Stimulated activated CD8-positive, alpha-beta memory T cell treated with anti-CD3 and anti-CD28 coated beads, Interleukin-15, amount 100 ng/mL, for 4 hours (primary cell): ENCODE measurements around the gene TPBGL.

Experiments
- DNase-seq, 2 donors: peaks; one replicate each; pipeline ENCODE4 v3.0.0-alpha.2; 2020; ENCODE audit warnings: low read depth in 2 of 2

Gene TPBGL, protein sequence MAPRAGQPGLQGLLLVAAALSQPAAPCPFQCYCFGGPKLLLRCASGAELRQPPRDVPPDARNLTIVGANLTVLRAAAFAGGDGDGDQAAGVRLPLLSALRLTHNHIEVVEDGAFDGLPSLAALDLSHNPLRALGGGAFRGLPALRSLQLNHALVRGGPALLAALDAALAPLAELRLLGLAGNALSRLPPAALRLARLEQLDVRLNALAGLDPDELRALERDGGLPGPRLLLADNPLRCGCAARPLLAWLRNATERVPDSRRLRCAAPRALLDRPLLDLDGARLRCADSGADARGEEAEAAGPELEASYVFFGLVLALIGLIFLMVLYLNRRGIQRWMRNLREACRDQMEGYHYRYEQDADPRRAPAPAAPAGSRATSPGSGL

DNA sequence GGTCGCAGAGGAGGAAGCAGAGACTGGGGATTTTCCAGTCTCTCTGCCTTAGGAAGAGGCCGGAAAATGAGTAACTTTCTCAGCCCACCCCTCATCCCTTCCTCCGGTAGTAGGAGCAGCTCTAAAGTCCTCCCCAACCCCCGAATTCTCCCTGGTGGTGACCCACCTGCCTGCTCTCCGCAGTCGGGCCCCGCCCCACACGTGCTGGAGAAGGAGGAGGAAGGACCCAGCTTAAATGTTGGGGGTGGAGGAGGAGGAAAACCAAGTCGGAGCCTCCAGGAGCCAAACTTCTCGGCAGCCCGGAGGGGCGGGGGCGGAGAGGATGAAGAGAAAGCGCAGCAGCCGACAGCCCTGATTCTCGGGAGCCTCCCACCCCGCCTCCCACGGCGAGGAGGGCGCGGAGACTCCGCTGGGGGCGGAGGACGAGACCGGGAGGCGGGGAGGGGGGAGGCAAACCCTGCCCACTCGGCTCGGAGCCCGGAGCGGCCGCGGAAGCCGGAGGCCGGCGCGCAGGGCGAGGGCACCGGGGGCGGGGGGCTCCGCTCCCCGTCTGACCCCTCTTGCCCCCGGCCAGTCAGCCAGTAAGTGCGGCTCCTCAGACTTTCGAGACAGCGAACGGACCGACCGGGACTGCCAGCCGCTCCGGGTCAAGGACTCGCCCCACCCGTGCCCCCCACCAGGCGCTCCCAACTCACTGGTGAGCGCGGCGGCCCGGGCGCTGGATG lies at the start of gene TPBGL:
TPBGL (plus strand) TSS at position 464 of the 725 bp plus-strand sequence. CDS start 276 bp downstream, outside the sequence.
- peak; percentile 24 to 27 for DNase-seq

DNA sequence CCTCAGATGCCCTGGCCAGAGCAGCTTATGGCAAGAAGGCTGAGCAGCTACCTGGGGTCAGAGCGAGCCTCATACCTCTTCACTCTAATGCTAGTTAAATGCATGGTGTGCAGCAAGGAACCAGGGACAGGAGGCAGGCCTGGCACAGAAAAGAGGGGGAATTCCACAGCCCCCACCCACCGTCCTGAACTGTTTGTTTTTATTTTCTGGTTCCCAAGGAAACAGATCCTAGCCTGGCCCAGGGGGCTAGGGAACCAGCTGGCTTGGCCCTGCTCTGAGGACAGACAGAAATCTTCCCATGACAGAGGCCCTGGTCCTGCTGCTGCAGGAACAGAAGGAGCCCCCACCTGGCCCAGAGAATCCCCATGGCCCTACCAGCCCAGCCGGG lies 49.2 kb upstream of the TPBGL start:
- DNase-seq, result no peak

DNA sequence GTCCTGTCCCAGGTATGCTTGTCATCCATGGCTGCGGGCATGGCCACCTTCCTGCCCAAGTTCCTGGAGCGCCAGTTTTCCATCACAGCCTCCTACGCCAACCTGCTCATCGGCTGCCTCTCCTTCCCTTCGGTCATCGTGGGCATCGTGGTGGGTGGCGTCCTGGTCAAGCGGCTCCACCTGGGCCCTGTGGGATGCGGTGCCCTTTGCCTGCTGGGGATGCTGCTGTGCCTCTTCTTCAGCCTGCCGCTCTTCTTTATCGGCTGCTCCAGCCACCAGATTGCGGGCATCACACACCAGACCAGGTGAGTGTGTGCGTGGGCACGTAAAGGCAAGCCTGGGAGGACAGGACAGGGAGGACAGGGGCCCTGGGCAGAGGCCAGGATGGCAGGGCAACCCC lies 47.3 kb upstream of the TPBGL start:
- no peak for DNase-seq

DNA sequence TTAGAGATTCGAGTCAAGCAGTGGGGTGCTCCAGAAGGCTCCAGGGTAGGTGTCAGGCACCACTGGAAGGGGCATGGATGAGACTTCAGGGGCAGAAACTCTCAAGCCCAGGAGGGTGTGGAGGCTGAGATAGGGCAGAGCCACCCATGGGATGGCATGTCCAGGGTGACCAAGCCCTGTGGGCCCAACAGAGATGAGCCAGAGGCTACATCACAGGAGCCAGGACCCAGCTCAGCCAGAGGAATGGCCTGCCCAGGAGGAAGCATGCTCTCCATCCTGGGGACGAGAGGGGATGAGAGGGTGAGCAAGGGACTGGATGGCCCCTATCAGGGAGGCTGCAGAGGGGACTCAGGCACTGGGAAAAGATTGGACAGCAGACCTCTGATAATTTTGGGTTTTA lies 46.9 kb upstream of the TPBGL start:
- DNase-seq, result no peak

DNA sequence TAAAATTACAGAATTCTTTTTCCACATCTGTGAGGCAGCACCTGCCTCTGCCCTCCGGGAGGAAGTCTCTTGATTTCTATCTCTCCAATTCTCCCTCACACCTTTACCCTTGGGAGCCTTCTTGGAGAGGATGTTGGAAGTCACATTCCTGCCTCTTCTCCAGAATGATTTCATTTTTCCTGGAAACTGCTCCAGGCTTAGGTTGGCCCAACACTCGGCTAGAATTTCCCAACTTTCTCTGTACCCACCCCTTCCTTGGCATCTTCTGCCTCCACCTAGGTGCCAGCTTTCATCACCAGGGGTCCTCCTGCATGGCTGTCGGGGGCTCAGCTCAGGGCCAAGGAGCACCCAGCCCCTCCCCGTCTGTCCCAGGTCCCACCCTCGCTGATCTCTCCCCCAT lies 46.4 kb upstream of the TPBGL start:
- DNase-seq, result no peak

DNA sequence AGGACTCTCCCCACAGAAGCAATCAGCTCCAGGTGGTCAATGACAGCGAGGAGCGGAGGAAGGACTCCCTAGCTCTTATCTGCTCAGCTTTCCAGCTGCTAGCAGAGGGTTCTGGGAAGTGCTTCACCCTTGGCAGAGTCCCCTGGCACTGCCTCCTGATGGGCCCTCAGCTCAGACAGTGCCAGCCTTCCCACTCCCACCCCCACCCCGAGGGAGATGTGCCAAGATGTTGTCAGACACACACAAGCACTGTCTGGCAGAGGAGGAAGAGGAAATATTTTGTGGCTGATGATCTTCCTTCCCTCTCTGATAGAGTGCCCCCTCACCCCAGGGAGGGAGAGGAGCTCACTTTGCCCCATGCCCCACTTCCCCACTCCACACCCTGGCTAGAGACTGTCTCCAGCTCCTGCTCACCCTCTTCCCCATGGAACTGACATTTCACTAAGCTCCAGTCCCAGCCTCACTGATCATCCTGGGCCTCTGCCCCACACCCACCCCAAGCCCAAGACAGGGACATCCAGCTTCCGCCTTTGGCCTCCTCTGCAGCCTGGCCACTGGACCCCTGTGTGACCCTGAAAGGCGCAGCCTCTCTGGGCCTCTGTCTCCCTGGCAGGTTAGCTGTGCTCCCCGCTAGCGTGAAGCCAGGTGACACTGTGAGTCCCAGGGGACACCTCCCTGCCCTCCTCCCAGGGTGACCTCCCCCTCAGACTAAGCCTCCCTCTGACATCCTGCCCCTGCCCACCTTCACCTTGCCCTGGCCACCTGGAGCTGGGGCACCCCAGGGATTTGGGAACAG lies 45.2 kb upstream of the TPBGL start:
- DNase-seq, result no peak

DNA sequence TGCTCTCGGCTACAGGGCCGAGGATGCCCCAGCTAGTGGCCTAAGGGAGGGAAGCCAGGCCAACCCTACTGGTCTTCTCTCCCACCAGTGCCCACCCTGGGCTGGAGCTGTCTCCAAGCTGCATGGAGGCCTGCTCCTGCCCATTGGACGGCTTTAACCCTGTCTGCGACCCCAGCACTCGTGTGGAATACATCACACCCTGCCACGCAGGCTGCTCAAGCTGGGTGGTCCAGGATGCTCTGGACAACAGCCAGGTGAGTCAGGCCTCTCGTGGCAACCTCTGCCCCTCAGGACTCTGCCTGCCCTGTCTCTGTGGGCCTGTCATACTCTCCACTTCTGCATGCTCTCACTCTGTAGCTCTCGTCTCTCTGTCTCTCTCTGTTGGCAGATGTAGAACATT lies 44.1 kb upstream of the TPBGL start:
- no peak for DNase-seq

DNA sequence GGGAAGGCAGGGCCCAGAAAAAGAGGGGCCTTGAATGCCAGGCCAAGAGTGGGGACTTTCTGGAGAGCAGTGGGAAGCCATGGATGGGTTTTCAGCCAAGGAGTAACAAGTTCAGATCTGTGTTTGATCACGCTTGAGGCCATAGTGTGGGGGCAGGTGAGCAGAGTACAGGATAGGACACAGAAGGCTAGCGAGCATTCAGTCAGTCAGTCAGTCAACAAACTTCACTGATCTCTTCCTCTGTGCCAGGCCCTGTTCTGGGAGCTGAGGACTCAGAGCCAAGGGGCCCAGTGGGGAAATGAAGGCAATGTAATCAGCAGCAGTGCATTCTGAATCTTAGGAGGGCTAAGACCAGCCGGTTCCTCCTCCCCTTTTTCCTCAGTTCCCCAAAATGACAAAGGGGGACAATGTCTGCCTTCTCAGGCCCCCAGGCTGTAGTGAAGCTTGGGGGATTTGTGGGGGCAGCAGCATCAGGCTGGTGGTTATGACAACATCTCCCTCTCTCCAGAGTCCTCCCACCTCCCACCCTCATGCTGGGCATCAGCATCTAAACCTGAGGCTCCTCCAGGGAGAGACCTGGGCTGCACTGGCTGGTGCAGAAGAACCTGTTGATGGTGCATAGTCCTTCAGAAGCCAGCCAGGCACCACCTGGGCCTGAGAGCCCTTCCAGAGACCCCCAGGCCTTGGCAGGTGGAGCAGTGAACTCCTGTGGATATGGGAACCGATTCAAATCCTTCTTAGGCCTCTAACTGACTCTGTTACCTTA lies 42.9 kb upstream of the TPBGL start:
- DNase-seq, result no peak

DNA sequence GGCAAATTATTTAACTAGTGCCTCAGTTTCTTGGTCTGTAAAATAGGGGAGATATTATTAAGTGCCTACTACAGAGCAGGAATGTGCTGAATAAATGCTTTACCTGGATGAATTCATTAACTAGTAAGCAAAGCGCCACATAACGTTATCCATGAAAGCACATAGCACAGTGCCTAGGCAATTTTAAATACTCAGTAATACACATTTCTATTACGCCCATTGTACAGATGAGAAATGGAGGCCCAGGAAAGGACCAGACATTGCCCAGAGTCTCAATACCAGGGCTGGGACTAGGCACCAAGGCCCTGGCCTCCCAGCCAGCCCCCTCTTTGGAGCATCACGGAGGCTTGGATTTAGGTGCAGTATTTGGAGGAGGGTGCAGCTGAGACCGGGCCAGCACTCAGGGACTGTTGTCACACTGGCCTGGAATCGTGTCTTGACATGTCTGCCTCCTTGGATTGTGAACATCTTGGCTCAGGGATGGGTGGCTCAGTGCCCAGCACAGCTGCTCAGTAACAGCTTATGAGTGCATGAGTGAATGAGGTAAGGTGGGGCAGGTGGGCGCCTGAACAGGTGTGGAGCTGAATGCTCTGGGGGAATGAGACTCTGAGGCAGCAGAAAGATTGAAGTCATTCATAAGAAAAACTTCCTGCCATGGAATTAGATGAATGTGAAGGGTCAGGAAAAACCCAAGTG lies 42.1 kb upstream of the TPBGL start:
- no peak for DNase-seq

DNA sequence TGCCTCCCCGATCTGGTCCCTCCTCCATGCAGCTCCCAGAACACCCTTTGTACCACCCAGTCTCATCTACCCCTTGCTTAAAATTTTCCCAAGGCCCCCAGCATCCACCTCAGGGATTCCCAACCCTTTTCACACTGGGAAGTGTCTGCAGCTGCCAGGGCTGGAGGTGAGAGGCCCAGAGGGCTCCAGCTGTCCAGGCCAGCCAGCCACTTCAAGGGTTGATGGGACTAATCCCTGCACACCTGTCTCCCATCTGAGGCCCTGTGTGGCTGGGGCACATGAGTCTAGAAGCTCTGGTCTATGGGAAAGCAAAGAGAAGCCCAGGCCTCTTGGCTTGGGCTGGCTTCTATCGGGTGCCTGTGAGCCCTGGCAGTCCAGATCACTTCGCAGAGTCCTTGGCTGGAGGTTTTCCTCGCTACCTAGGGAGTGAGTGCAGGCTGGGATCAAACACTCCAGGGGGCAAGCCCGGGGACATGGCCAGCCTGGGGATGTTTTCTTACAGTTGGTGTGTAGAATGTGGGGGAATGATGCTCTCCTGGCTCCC lies 41.1 kb upstream of the TPBGL start:
- DNase-seq, result no peak

DNA sequence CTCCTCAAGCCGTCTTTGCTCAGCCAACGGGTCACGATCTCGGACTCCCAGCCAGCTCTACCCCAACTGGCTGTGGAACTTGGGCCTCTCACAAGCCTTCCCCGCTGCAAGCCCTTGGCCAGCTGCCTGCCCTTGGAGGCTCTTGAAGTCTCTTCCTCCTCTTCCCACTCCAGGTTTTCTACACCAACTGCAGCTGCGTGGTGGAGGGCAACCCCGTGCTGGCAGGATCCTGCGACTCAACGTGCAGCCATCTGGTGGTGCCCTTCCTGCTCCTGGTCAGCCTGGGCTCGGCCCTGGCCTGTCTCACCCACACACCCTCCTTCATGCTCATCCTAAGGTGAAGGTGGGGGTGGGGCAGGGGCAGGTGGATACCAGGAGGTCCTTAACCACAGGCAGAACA lies 40.5 kb upstream of the TPBGL start:
- no peak for DNase-seq

DNA sequence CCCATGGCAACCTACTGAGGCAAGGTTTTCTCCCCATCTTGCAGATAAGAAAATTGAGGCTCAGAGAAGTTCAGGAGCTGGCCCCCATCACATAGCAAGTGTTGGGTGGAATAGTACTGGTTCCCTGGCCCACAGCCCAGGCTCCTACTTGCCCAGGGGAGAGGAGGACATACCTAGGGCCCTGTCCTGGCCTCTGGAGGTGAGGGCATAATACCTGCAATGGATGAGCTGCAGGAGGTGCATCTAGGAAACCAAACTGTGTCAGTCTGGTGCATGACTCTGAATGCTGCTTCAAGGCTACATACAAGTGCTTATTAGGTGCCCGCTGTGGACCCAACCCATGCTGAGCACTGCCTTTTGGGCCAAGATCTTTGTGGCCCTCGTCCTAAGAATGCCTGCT lies 40.0 kb upstream of the TPBGL start:
- DNase-seq, result no peak

DNA sequence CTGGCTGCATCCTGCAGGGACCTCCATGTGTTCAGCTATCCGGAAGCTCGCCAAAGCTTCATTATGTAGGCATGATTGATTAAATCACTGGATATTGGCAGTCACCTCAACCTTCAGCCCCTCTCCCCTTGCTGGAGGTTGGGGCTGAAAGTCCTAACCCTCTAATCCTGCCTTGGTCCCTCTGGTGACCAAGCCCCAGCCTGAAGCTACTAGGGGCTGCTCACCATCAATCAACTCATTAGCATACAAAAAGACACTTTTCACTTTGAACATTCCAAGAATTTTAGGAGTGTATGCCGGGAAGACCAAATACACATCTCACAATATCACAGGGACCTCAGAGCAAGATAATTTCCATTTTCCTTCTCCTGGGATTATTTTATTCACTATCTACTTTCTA lies 38.8 kb upstream of the TPBGL start:
- no peak for DNase-seq

DNA sequence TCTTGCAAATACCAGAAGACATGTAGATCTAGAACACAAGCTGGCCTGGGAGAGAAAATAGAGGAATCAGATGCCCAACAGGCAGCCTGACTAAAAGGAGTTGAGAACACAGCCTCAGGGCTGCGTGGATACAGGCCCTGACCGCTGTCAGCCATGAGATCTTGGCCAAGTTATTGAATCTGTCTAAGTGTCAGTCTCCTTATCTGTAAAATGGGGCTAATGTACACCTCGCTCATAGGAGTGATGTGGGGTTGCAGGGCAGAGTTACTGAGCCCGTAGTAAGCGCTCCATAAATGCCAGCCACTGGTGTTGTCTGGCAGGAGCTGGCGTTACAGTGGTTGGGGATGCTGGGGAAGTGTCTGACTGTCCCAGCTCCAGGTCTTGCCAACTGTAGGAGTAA lies 38.4 kb upstream of the TPBGL start:
- DNase-seq, result no peak

DNA sequence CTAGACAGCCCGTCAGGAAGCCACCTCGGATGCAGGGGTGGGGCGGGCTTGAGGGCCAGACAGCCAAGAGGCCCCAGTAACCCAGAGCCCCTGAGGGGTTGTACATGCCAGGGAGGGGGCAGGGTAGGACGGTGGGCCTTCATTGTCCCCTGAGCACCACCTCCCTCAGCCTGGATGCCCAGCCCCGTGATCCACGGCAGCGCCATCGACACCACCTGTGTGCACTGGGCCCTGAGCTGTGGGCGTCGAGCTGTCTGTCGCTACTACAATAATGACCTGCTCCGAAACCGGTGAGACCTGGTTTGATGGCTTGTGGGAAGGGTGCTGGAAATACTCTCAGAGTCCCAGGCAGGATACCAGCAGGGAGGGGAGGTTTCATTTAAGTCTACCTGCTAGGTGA lies 37.4 kb upstream of the TPBGL start:
- no peak for DNase-seq

DNA sequence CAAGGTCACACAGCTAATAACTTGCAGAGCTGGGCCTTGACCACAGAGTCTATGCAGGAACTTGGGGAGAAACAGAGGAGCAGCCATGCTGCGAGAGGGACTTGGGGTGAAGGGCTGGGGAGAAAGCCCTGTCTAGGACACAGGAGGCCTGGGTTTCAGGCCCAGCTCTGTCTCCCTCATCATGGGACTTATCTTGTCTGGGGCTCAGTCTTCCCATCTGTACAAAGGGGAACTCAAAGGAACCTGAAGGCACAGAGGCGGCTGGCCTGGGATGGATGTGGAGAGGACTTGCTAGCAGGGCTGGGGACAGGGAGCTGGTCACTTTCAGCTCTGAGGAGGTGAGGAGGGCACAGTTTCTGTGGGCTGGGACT lies 36.9 kb upstream of the TPBGL start:
- no peak for DNase-seq

DNA sequence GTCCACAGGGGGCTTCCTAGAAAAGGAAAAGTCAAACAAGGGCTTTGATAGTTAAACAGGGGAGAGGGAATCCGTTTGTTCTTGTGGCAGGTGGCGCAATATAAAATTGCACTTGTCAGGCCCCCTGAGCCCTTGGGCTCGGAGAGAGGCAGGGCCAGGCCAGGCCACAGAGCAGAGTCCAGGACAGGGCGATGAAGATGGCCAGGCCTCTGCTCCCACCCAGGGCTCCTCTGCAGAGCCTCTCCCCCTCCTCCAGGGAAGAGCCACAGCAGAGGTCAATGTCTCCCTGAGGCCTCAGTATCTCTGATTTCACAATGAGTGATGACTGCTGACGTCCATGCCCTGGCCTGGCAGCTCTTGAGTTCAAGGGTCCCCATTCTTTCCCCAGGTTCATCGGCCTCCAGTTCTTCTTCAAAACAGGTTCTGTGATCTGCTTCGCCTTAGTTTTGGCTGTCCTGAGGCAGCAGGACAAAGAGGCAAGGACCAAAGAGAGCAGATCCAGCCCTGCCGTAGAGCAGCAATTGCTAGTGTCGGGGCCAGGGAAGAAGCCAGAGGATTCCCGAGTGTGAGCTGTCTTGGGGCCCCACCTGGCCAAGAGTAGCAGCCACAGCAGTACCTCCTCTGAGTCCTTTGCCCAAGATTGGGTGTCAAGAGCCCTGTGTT lies 36.4 kb upstream of the TPBGL start:
- DNase-seq, result no peak

DNA sequence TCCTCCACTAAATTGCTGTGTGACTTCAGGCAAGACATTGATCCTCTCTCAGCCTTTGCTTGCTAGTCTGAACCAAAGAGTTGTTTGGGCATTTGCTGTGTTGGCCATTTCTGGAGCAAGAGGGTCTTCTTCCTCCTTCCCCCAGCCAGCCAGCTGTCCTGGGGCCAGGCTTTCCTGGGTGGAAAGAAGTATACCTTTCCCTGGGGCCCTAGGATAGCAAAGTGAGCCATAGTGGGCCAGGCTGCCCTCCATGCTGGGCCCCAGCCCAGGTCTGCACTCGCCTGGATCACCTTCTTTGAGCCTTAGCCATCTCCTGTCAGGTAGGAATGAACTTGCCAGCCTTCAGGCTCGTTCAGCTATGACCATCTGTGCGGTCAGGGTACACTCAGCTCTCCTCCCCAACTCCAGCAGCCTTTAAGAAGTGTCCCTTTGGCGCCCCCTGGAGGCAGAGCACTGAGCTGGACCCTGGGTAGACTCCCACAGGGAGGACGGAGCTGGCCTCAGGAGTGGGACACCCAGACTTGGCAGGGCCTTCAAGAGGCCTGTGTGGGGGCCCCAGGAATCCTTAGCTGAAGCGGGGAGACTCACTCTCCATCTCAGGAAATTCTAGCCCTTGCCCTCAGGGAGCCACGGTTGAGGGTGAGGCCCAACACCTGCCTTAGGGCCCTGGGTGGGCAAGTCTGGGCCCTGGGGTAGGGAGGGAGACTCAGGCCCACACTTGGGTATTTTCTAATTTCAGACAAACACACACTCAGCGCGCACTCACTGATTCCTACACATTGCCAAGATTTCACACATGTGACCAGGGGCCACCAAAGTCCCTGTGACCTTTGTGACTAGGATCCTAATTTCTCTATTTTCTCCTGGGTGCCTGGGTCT lies 35.6 kb upstream of the TPBGL start:
- peak; percentile 45 to 54 for DNase-seq

DNA sequence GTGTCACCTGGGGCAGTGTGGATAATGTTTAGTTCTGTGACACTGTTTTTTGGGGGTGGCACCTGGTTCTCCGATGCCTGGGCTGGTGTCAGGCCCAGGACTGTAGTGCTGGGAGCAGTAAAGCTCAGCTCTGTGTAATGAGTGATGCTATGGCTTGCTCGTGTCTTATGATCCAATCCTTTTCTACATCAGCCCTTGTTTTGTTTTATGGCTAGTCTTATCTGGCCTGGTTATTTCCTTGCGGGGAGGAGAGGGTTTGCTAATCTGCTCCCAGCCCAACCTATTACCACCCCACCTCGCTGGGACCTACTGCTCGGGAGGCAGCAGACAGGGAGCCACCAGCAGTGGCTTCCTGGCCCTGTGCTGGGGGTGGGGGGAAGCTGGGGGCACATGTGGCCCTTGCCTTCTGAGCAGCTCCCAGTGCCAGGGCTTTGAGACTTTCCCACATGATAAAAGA lies 35.0 kb upstream of the TPBGL start:
- DNase-seq, result no peak
